HG03095 (cell line): ENCODE measurements around the gene BAG3.
"Not testable (repeated sequence)": the region's sequence is repeated elsewhere in the genome, so short reads cannot be mapped to it uniquely, and the experiment has no call there.

Experiments
- ATAC-seq: cut with Tn5 transposase; IDR thresholded peaks from one replicate; pipeline ENCODE4 v1.9.1; 2021; ENCODE audit warnings: moderate library complexity; ENCODE audit not compliant: unreplicated experiment

The BAG3 gene

GRCh38 chr10:119650692-119651513, at the start of gene BAG3:
BAG3 (plus strand) TSS chr10:119651380; CDS start chr10:119651676, 296 bp downstream.
- ATAC-seq, result peak; percentile 56

GRCh38 chr10:119602241-119603095, 48.7 kb upstream of the BAG3 start:
- no peak for ATAC-seq

DNA sequence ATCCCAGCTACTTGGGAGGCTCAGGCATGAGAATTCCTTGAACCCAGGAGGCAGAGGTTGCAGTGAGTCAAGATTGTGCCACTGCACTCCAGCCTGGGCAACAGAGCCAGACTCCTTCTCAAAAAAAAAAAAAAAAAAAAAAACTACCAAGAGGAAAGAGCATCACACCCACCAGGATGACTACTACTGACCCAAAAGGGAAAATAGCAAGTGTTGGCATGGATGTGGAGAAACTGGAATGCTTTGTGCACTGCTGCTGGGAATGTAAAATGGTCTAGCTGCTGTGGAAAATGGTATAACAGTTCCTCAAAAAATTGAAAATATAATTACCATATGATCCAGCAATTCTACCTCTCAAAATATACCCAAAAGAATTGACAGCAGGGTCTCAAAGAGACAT, 46.7 kb upstream of the BAG3 start:
- ATAC-seq, result no peak

DNA sequence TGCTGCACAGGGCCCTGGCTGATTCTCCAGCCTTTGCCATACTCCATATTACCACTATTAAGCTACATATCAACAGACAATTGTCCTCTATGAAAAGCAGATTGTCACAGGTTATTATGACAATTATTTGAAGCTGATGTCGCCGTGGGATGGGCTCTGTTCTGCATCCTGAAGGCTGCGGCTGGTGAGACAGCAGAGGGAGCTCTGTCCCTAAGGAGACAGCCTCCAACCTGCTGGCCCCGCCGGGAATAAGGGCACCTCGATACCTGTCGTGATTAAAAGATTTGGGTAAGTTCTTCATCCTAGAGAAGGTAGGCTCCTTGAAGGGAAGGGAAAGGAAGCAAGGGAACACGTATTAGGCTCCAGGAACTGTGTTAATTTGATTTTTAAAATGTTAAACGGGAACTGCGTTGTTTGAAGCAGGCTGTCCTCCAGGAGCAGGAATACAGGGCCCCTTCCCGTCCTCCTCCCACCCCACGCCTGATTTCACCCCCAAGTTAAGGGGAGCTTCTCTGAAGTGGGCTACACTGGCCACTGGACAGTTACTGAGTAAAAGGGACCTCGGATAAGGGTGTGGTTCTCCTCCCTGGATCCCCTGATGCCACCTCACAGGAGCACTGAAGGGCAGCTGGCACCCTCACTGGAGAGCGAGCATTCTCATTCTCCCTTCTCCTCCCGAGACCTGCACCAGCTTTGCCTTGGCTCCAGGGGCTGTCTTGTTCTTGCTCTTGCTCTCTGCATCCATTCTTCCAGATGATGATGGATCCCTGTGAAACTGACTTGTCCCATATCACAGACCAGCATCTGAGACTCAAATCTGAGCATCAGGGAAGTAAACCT, 42.6 kb upstream of the BAG3 start:
- ATAC-seq, result no peak

- ATAC-seq, result no peak
These were observed 41.7 kb upstream of the BAG3 start for GRCh38 chr10:119609516-119609915.

GRCh38 chr10:119611433-119611832, 39.7 kb upstream of the BAG3 start:
- ATAC-seq, result no peak

DNA sequence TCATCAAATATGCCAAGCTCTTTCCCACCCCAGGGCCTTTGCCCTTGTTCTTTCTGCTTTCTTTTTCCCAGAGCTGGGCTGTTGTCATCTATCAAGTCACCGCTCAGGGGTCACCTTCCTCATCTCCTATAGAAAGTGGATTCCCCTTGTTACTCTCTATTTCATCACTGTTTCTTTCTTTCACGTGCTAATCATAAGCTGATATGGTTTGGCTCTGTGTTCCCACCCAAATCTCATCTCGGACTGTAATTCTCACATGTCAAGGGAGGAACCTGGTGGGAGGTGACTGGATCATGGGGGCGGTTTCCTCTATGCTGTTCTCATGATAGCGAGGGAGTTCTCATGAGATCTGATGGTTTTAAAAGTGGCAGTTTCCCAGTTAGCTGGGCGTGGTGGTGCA, 37.4 kb upstream of the BAG3 start:
- no peak for ATAC-seq

DNA sequence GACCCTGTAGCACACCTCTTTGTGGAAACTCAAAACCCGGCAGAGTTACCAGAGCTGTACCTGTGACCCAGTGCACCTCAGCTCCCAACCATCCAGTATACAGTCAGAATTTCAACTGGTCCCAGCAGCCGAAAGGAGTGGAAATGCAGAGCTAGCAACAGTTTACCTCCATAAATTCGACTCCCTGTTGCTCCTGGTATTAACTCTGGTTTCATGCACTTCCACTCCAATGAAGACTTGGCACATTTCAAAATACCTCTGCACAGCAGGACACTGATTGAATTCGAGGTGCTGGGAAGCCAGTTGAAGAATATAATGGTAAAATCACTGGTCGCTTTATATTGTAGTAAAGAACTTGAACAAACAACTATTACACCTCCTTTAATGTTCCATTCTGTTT, 36.5 kb upstream of the BAG3 start:
- no peak for ATAC-seq

DNA sequence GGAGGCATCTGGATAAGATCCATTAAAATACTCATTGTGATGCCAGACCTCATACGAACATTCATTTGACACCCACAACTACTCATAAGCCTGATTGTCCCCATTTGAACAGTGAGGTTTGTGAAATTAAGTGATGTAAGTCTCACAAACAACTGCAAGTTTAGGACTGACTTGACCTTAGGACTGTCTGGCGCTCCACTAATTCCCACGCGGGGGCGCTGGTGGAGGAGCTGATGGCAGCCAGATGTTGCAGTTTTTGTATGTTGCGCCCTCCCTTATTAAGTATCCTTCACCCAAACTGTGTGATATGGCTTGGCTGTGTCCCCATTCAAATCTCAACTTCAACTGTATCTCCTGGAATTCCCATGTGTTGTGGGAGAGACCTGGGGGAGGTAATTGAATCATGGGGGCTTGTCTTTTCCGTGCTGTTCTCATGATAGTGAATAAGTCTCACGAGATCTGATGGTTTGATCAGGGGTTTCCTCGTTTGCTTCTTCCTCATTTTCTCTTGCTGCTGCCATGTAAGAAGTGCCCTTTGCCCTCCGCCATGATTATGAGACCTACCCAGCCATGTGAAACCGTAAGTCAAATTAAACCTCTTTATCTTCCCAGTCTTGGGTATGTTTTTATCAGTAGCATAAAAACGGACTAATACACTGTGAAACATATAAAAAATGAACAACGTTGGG, 34.2 kb upstream of the BAG3 start:
- ATAC-seq, result no peak

DNA sequence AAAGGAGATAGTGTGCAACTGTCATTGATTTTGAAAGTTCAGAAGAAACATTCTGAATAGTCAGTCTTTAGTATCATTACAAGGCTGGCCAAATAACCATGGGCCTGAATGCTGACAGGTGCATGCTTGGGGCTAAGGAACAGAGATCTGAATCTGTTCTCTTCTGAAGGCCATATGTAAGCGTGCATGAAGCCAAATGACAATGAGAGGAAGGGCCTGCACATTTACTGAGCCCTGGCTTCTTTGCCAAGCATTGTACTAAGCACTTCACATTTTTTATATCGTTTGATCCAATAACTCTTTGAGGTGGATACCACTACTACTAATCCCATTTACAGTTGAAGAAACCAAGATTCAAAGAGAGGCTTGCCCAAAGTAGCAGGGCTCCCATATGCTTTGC, 32.0 kb upstream of the BAG3 start:
- no peak for ATAC-seq

- ATAC-seq, result not testable (repeated sequence)
These were observed 31.4 kb upstream of the BAG3 start for GRCh38 chr10:119619811-119620210.

GRCh38 chr10:119620241-119621077, 30.7 kb upstream of the BAG3 start:
- no peak for ATAC-seq

GRCh38 chr10:119621078-119621384, 30.1 kb upstream of the BAG3 start:
- ATAC-seq, result no peak

DNA sequence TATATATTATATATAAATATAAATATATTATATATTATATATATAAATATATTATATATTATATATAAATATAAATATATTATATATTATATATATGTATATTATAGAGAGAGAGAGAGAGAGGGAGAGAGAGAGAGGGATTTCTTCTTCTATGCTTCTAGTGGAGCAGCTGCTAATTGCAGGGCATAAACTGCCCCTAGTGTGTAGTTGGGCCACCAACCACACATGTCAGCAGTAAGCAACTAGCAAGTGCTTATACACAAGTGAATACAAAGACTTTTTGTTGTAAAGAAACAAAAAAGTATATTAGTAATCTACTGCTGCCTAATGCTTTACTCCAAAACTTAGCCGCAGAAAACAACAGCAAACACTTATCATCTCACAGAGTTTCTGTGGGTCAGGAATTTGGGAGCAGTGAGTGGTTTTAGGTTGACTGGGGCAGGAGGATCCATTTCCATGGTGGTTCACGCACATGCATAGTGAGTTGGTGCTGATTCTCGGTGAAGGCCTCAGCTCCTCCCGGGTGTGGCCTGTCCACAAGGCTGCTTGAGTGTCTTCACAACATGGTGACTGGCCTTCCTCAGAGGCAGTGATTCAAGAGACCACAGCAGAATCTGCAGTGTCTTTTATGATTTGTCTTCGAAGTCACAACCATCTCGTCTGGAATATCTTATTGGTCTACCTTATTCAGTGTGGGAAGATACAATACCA, 25.5 kb upstream of the BAG3 start:
- no peak for ATAC-seq

- ATAC-seq, result no peak
These were observed 20.9 kb upstream of the BAG3 start for GRCh38 chr10:119630300-119630699.

- no peak for ATAC-seq
These were observed 17.5 kb upstream of the BAG3 start for GRCh38 chr10:119633538-119634218.

- no peak for ATAC-seq
These were observed 17.0 kb upstream of the BAG3 start for GRCh38 chr10:119634219-119634544.

DNA sequence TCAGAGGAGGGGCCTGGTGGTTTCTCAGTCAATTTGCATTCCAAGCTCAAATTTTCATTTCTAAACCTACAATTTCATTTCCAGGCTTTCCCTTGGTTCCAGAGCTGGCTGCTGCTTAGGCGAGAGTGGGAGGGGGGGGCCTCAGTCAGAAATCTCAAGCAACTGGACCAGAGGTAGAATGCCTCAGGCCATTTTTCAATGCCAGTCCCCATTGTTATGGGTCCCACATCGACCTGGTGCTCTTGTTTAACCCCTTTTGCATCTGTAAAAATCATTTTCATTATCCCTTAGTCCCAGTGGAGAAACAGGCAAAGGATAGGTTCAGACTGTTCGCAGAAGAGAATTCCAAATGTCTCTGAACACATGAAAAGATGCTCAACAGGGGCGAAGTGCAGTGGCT, 13.5 kb upstream of the BAG3 start:
- ATAC-seq, result no peak

DNA sequence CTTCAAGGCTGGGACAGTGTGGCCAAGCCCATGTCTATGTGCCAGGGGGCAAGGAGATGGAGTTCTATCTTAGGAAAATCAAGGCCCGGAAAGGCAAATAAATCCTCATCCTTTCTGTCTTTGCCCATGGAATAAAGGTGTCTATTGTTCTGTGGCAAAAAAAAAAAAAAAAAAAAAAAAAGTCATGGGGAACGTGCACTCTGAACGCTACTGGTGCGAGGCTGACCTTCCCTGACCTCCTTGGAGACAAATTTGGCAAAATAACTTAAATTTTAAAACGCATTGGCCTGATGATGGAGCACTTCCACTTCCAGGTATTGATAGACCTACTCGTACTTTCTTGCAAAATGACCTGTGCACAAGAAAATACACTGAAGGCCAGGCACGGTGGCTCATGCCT, 12.2 kb upstream of the BAG3 start:
- ATAC-seq, result no peak
